WI38 (cell line): ENCODE results near the gene AFG3L2.

ENCODE experiments used
- H3K4me3 ChIP-seq: 2 replicates; pipeline ENCODE4 v1.5.1; 2011; ENCODE audit warnings: low read depth, mild to moderate bottlenecking, control low read depth, low read length
- TF ChIP-seq, protein P1 (sequence below): IDR thresholded peaks from 2 replicates; pipeline ENCODE4 v1.5.1; 2012; ENCODE audit warnings: low read depth, mild to moderate bottlenecking, control low read depth, low read length

AFG3L2 gene

DNA sequence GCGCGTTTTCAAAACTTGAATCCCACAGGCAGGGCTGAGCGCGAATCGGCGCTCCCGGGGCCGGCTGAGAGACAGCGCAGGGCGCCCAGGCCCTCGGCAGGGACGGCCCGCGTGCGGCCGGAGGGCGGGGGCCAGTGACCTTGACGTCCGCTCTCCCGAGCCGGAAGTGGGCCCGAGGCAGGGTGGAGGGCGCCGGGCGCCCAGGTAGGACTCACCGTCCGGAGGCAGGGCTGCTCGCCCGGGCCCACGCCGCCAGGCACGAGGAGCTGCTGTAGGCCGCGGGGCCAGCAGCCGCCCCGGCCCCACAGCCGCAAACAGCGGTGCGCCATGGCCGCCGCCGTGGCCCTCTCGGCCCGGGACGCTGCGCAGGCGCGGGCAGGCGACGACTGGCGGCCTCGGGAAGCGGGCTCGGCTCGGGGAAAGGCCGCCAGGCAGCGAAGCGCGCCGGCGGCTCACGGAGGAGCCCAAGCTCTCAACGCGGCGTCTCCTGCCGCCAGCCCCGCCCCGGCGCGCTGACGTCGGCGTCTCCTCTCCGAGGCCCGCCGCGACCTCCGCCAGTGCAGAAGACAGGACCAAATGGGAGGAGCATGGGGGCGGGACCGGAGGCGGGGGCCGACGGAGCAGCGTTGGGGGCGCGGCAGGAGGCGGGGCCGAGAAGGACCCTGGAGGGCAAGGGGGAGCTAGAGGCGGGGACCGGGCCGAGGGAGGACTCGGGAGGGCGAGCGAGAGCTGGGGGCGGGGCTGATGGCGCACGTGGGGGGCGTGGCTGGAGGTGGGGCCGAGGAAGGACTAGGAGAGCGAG is at the start of gene AFG3L2:
Gene AFG3L2 (minus strand): TSS at position 474 of the 802 bp plus-strand sequence. CDS start 145 bp downstream, at position 329.
- TF ChIP-seq, protein P1, sequence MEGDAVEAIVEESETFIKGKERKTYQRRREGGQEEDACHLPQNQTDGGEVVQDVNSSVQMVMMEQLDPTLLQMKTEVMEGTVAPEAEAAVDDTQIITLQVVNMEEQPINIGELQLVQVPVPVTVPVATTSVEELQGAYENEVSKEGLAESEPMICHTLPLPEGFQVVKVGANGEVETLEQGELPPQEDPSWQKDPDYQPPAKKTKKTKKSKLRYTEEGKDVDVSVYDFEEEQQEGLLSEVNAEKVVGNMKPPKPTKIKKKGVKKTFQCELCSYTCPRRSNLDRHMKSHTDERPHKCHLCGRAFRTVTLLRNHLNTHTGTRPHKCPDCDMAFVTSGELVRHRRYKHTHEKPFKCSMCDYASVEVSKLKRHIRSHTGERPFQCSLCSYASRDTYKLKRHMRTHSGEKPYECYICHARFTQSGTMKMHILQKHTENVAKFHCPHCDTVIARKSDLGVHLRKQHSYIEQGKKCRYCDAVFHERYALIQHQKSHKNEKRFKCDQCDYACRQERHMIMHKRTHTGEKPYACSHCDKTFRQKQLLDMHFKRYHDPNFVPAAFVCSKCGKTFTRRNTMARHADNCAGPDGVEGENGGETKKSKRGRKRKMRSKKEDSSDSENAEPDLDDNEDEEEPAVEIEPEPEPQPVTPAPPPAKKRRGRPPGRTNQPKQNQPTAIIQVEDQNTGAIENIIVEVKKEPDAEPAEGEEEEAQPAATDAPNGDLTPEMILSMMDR: no peak
- peak within 1 kb of the TSS; percentile 81 for H3K4me3 ChIP-seq

DNA sequence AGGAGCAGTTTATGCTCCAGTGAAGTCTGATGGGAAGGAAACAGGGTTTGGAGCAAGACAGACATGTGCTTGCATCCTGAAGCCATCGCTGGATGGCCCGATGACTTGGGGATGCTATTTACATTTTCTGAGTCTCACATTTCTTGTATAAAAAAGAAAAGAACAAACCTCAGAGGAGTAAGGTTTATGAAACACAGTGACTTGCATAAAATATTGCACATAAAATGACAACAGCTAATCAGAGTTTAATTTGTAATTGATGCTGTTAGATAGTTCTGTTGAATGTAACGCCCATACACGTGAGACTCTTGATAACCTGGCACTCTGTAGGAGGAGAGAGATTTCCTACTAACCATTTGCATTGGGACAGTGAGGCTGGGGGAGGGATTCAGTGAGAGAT is 47.2 kb upstream of the AFG3L2 start:
- TF ChIP-seq, protein P1: no peak
- no peak overlapping the region for H3K4me3 ChIP-seq

GRCh38 chr18:12423820-12424219 is 46.8 kb upstream of the AFG3L2 start:
- TF ChIP-seq, protein P1: no peak
- no peak overlapping the region for H3K4me3 ChIP-seq

GRCh38 chr18:12423393-12423792 is 46.4 kb upstream of the AFG3L2 start:
- TF ChIP-seq, protein P1: no peak
- no peak overlapping the region for H3K4me3 ChIP-seq

DNA sequence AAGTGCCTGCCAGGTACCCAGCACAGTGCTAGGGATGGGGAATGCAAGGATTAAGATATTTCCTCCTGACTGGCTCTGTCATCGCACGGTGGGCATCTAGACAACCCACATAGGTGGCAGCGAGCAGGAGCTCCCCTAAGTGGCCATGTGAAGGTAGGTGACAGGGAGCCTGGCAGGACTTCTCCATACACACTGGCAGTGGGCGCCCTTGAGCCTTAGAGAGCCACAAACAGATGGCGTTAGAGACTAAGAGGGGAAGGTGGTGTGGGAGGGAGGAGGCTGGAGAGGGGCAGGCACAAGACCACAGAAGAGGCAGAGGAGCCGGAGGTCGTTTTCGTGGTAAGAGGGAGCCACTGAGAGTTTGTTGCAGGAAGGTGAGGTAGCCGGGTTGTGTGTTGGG is 45.9 kb upstream of the AFG3L2 start:
- TF ChIP-seq, protein P1: no peak
- H3K4me3 ChIP-seq: no peak overlapping the region

DNA sequence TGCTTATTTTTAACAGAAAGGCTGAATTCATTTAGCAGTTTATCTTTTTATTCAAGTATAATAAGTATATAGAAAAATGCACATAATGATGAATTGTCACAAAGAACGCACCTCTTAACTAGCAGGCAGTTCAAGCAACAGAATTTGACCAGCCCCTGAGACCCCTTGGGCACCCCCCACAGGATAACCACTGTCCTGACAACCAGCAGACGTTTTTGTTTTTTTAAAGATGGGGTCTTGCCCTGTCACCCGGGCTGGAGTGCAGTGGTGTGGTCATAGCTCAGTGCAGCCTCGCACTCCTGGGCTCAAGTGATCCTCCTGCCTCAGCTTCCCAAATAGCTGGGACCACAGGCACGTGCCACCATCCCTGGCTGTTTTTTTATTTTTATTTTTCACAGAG is 44.7 kb upstream of the AFG3L2 start:
- TF ChIP-seq, protein P1: no peak
- H3K4me3 ChIP-seq: no peak overlapping the region

DNA sequence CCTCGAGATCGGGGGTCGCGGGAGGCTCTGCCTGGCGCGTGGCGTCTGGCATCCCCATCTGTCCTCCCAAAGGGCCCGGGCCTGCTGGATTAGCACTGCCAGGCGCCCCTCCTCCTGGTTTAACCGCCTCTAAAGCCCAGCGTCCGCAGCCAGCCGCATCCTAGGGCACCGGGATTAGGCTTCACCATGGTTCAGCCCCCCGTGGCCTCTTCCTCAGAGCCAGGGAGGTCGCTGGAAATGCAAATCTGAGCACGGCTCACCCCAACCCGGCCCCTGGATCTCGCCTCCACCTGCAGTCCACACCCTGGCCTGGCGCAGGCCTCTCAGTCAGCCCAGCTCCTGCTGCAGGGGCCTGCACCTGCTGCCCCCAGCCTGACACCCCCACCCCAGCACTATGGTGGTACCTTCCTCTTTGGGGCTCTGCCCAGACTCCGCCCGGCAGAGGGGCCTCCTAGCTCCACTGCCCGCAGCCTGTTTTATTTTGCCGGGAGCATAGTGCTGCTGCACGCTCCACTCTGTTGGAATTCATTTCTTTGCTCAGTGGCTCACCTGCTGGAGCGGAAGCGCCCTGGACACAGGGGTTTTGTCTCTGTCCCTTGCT is 43.9 kb upstream of the AFG3L2 start:
- no peak overlapping the region for H3K4me3 ChIP-seq
- TF ChIP-seq, protein P1: no peak
